Stimulated activated CD8-positive, alpha-beta memory T cell treated with anti-CD3 and anti-CD28 coated beads, Interleukin-7, amount 100 ng/mL, for 4 hours (primary cell): ENCODE data around the gene TFF1.

Source experiments
- DNase-seq, 2 donors: peaks; one replicate each; pipeline ENCODE4 v3.0.0-alpha.2; 2020; ENCODE audit warnings: low read depth in 2 of 2

The TFF1 gene

DNA sequence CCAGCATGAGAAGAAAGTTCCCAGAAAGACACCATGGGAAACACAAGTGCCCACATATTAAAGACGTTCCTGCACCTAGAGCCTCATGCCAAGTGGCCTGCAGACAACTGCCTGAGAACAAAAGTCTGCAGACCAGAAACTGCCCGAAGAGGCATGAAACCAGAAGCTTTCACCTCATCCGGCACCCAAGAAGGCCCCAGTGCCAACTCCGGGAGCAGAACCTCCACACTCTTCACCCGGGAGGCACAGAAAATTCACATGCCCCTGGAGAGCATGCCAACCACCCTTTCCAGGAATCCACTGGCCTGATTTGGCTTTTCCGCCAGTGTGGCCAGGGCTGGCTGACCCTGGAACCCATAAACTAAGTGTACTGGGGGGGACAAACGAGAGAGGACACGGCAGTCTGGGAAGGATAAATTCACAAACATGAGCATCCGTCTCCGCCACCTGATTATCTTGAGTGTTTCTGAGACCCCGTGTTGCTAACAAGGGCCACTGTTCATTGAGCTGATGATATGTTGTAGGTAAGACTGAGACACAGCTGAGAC lies 22.3 kb downstream of the TFF1 start:
- DNase-seq = no peak

DNA sequence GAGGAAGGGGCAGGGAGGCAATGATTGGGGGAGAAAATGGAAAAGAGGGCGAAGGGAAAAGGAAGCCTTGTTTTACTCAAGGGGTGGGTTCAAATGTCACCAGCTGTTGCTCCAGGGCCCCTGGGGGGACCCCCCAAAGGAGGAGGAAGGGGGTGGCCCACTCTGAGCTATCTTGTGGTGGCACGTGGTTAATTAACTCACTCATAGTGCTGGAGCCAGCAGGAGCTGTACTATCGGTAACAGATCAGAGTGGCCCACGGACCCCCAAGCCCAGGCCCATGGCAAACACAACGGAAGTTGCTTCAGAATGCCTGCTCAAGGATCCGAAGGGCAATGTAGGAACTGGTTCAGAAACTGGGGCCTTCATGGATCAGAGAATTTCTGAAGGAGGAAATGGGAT lies 22.8 kb downstream of the TFF1 start:
- DNase-seq = no peak

DNA sequence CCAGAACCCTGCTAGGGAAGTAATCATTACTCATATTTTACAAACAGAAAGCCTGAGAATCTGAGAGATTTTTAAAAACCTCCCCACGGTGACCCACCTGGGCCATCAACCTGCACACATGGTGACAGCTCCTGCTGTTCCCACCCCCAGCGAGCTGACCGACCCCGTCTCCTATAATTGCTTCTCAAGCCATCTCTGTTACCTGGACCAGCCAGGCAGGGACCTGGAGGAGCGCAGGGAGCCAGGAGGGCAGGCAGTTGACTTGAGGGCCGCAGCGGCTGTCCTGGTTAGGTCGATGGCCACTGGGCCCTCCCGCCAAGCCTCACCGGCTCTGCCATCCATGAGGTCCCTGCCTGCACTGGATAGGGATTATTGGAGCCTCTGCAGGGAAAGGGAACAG lies 23.2 kb downstream of the TFF1 start:
- DNase-seq = no peak

DNA sequence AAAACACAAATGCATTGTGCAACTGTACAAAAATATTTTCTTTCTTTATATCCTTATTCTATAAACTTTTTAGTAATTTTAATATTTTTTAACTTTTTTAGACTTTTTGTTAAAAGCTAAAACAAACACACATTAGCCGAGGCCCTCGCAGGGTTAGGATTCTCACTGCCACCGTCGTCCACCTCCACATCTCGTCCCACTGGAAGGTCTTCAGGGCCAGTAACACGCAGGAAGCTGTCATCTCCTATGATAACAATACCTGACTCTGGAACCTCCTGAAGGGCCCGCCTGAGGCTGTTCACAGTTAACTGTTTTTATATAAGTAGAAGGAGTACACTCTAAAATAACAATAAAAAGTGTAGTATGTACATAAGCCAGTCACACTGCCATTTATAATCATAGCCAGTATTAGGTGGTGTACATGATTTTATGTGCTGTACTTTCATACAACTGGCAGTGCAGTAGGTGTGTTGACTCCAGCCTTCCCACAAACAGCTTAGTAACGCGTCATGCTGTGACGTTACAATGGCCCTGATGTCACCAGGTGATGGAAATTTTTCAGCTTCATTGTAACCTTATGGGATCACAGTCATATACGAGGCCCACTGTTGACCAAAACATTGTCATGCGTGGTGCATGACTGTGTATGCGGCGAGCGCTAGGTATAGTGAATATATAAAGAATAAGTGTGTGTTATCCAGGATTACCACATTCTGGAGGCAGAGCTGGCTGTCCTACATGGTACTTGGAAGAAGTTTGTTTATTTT lies 24.4 kb downstream of the TFF1 start:
- DNase-seq = no peak

DNA sequence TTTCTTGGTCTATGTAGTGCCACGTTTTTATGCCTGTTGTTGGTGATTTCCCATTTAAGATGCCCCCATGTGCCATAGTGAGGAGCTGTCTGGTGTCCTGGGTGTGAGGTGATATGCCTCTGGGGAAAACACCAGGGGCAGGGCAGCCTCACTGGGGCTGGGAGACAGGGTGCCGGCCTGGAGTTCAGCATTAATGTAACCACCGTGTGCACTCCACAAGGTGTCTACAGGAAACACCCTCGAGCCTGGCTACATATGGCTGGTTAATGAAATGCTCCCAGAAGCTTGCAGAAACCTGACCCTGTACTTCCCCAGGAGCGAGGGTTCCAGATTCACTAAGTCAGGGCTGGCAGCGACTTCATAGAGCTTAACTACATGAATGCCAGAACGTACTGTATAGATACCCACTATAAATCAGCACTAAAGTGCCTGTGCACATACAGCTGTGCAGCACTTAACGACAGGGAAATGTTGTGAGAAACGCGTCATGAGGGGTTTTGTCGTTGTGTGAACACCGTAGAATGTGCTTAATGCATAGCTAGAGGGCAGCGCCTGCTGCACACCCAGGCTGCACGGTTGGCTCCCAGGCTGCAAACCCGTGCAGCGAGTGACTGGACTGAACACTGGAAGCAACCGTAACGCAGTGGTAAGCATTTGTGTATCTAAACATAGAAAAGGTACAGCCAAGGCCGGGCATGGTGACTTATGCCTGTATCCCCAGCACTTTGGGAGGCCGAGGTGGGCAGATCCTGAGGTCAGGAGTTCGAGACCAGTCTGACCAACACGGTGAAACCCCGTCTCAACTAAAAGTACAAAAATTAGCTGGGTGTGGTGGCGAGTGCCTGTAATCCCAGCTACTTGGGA lies 25.9 kb downstream of the TFF1 start:
- no peak for DNase-seq

DNA sequence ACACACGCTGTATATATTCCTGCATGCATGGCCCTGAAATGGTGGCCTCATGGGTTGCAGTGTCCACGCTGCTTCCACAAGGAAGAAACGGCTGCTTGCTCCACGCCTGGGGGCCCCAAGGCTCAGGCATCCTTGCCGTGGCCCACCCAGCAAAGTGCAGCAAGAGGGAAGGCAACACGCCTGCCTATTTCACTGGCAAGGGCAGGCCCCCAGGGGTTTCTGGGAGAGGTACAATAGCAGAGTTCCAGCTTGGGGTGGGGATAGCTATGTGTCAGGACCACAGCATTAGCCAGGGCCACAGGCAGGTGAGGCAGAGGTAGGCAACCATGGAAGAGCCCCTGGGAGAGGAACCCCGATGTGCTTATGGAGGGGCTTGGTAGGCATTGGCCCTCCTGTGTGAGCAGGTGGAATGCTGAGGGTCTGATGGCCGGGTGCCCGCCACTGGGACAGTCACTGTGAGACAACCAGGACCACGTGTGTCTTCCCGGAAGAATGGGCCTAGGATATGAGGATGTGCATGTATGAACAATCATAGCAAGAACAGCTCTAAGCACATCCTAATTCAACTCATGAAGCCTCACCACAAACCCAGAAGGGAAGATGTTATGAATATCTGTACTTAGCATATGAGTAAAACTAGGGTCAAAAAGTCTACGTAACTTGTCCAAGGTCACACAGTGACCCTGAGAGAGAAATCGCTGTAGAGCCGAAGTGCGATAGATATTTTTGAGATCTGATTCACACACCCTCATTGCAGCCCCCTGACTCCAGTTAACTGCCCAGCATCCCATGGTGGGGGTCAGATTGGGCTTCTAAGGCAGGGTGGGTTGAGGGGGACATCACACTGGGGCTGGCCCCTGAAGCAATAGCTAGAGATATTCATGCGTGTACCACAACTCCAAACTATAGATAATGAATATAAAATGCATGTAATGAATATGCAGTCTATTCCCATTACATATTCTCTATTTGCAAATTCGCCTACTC lies 27.3 kb downstream of the TFF1 start:
- no peak for DNase-seq

DNA sequence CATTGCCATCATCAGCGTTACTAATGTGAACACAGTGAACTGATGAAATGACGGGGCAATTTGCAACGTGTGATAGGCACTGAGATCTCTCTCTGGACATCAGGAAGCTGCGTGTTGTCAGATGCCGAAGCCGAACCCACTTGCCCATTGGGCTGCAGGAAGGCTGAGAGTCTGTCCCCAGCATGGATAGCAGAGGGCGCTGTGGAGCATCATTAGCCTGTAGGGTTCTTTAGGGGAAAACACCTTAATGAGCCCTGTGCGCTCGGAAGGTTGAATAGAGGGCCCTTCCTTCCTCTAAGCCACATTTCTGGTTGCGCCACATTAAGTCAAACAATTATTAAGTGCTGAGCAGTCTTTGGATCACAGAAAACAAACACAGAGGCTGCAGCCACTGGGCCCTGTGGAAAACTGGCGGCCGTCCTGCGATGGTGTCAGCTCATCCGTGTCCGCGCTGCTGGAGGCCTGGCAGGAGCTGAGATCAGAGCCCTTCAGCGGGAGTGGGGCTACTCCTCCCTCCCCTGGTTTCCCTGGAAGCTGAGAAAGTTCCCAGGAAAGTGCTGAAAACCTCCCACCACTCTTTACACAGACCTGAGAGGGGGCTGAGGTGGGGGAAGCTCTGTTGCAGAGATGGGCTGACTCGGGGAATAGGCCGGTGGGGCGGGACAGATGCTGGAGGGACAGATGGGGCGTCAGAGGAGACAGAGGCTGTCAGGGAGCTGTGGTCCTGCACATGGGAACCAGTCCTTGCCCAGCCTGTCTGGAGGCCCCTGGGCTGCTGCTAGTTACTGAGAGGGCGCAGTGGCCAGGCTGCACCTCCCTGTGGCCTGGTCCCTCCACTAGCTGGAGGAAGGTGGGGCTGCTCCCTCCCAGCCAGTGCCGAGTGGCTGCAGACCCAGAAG lies 28.3 kb downstream of the TFF1 start:
- DNase-seq = peak; percentile 55 to 70

DNA sequence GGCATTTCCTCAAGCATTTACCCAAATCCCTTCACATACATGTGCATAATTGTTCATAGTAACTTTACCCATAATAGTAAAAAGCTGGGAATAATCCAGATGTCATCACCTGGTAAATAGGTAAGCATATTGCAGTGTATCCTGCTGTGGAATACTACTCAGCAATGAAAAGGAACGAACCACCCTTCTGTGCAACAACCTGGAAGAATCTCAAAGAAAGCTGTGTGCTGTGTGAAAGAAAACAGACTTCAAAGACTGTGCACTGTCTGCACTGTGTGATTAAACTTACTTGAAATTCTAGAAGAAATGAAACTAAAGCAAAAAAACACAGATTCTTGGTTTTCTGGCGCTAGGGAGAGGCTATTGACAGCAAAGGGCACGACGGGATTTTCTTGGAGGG lies 29.1 kb downstream of the TFF1 start:
- DNase-seq = no peak

DNA sequence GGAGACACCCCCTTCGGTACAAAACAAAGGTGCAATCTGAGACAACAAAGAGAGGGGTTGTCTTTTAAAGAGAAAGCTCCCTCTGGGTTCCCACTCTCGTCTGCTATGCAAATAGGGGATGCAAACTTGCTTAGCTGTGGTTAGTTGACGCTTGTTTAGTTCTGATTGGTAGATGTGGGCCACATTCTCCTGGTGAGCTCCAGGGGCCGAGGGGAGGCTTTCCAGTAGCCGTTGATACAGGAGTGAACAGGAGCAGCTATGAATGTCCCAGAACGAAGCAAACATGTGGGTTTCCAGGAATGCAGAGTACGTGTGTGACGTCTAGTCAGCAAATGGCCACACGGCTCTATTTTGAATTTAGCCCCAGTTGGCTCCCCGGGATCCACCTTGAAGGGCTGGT lies 30.3 kb downstream of the TFF1 start:
- DNase-seq = no peak

DNA sequence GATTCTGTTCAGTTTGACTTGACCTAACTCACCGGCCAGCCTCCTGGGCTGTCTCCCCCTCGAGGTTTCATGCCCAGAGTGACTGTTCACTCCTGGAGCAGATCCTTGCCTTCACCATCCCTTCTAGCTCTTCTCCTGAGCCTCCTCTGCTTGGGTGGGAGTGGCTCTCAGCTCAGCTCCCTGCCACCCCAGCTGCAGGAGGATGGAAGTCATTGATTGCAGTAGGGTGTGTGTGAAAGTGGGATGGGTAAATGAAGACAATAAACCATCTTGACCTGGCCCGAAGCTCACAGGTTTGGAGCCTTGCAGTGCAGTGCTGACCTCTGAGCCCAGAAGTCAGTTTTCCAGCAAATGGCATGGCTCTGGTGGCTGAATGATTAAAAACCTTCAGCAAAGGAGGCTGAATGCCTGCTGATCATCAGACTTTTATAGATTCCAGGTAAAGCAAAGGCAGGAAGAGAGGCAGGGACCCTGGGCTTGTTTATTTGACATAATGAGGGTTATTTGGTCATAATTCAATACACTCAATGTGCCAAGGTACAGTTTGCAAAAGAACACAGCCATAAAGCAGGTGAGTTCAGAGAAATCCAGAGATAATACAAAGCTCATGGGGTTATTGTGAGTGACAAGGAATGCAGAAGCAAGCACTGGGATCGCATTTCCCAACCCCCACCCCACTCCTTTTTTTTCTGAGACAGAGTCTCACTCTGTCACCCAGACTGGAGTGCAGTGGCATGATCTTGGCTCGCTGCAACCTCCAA lies 33.6 kb downstream of the TFF1 start:
- no peak for DNase-seq

DNA sequence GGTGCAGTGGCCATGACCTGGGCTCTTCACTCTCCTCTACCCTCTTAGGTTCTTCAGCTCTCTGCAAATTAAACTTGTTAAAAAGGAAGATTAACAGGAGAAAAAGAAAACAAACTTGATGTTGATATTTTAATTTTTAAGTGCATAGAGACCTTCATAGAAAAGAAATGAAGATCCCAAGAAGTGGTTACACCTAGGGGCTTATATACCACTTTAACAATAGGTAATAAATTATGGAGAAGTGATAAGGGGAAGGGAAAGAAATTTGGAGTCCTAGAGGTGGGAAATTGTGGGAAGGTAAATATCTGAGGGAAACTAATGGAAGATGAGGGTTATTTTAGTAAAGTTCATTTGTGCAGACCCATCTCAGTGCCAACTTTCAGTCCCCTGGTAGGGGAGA lies 34.7 kb downstream of the TFF1 start:
- no peak for DNase-seq

DNA sequence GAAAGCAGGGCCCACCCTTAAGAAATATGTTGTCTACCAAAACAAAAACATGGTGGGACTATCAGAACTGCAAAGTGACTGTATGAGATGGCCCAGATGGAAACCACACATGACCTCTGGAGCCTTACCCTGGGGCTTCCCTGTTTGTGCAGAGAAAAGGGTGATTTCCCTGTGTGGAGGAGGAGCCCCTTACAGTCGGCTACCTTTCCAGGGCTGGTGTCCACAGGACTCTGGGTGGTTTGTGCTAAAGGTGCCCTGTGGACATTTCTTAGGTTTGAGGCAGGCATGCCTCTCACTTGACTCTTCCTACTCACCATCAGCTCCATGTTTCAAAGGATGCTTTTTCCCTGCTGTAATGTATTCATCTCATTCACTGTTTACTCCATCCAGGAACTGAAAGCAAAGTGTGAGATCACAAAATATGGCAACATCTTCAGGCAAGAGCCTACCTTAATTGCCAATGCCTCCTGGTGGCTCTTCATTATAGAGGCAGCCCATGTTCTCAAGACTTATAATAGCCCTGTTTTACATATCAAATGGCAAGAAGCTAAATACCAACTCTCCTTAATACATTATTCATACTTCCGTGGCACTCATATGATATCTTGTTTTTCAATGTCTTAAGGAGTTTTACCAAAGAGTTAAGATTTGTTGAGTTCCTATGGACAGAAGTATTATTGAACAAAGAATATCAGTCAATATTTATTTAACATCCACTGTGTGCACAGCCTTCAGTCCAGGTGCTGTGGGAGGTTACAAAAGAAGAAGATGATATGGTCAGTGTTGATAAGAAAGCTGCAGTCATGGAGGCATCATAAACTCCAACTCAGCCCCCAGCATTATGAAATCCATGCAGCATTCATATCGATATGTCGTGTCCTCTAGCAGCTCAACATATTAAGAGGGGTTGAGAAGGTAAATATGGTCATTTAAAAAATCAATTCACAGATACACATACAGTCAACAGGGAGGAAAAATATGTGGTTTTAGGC lies 35.7 kb downstream of the TFF1 start:
- DNase-seq = no peak

DNA sequence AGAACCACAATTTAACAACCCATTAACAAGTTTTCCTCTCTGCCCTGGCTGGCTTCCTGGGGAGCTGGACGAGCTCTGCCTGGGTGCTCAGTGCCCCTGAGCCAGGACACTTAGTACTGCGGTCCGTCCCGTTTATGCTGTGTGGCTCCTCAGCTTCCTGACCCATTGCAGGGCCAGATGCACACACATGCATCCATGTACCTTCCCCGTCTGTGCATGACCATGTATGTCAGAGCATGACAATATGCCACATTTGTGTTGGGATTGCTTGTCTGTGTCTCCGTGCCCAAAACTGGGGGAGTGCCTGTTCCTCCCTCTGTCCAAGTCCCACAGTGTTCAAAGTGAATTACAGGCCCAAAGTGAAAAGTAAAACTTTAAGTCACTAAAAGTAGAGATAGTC lies 41.4 kb downstream of the TFF1 start:
- no peak for DNase-seq

DNA sequence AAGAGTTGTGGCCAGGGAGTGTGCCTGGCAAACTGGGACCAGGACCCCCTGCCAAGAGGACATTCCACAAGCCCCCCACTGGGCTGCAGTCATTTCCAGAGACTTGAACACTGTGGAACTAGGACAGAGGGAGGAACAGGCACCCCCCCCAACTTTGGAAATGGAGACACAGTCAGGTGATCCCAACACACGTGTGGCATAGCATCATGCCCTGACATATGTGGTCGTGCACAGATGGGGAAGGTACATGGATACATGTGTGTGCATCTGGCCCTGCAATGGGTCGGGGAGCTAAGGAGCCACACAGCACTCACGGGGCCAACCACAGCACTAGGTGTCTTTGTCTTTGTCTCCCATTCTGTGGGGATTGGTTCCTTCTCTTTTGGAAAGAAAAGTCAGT lies 44.5 kb downstream of the TFF1 start:
- no peak for DNase-seq

DNA sequence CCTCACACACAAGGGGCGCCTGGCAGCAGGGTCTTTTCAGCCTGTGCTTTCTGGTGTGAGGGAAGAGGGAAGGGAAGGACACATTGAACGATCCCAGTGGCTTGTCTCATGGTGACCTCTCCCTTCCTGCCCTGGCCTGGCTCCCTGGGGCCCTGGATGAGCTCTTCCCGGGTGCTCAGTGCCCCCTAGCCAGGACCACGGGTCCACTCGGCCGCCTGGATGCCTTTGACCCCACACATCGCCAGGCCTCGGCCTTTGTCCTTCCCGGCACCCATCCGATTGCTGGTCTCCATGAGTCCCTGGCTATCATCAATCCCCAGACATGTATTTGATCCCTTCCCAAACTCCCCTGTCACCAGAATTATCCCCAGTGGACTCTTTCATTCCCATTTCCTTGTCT lies 45.1 kb downstream of the TFF1 start:
- DNase-seq = no peak

DNA sequence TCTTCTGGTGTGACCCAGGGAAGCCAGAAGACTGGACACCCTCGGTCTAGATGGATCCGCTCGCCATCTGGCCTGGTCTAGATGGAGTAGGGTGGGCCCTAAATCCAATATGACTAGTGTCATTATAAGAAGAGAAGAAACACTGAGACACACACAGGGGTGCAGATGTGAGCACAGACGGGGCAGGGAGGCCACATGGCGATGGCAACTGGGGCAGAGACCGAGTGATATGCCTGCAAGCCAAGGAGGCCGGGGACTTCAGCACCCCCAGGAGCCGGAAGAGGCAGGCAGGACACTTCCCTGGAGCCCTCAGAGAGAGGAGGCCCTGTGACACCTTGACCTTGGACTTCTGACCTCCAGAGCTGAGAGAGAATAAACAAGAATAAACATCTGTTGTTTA lies 45.5 kb downstream of the TFF1 start:
- DNase-seq = no peak

DNA sequence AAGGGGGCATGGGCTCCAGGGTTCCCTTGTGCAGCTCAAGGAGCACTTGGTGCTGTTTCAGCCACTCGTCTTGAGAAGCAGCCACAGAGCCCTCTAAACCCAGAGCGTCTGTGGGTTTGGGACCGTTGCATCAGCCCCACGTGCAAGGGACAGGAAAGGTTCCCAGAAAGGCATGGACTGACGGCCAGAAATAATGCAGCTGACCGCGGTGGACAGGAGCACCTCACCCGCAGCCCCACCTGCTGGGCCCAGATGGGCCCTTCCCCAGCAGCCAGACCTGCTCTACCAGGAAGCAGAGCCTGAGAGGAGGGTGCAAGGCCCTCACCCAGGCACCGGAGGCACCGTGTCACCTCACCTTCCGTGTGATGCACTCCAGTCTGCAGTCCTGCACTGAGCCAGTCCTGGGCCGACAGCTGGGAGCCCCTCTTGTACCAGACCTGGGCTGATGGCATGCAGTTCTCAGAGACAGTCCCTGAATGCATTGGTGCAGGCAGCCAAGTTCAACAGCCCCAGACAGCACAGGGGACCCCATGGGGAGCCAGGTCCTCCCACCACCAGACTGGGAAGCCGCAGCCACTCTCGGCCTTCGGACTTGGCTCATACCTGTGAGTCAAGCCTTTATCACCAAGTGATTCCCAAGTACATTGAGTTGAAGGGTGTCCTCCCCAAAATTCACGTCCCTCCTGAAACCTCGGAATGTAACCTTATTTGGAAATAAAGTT lies 46.3 kb downstream of the TFF1 start:
- no peak for DNase-seq

DNA sequence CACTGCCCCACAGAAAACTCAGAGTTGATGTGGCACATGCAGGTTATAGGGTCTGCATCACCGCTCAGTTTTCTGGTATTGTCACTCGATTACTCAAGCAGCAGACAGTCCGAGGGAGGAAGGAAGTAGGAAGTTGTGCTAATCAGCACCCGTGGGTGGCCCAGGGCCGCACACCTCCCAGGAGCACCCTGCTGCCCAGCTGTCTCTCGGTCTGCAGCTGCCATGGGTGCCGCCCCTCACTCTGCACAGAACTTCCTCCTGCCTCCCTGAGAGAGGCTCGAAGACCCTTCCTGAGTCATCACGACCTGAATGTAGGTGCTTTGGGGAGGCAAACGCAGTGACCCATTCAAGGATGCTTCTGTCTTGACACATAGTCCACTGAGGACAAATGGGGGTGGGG lies 47.0 kb downstream of the TFF1 start:
- no peak for DNase-seq
